Mesenteric fat pad (tissue), 1 donor: ENCODE measurements around the gene ATP10B. TPM values are rescaled to one million over a fixed set of nuclear protein-coding genes. Genes with fewer than 3 reads are reported as not detected.

ENCODE experiments used
- DNase-seq: peaks from one replicate; pipeline ENCODE4 v3.0.0-alpha.2; 2020; ENCODE audit warnings: low spot score
- total RNA-seq: library from RNA; stranded (reverse); fragmentation: NEBNext Ultra II Directional; extraction: Animal tissue kit (Norgen Biotek cat#: 25700); gene quantifications from one replicate; pipeline ENCODE4 v1.2.1, GENCODE V29; 2021
- donor health status: DM: yes; HTN: yes; CAD: no.

The ATP10B gene
- total RNA-seq, 1 donor from 2014 or later, result 0.42 TPM

- no peak for DNase-seq
Measured at GRCh38 chr5:160693831-160694465, 158.1 kb downstream of the ATP10B start.

GRCh38 chr5:160692271-160692670, 159.7 kb downstream of the ATP10B start:
- DNase-seq, result no peak

GRCh38 chr5:160685695-160686094, 166.3 kb downstream of the ATP10B start:
- DNase-seq, result no peak

DNA sequence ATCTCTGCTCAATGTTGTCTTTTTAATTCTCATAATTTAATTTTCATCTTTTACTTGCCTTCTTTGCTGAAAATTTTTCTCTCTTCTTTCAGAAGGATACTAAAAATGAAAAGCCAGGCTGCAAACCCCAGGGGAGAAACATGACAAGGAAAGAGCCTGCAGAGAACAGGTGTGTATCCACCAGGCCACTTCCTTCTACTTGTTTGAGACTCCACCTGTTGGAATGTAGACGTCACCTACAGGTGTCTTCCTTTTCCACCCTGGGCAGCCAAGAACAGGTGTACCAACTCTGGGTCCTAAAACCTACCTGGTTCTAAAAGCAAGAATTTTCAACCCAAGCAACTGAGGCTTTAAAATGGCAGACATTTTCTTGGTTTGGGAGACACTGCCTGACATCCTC, 166.8 kb downstream of the ATP10B start:
- no peak for DNase-seq

- no peak for DNase-seq
Measured at GRCh38 chr5:160679567-160680309, 172.3 kb downstream of the ATP10B start.

DNA sequence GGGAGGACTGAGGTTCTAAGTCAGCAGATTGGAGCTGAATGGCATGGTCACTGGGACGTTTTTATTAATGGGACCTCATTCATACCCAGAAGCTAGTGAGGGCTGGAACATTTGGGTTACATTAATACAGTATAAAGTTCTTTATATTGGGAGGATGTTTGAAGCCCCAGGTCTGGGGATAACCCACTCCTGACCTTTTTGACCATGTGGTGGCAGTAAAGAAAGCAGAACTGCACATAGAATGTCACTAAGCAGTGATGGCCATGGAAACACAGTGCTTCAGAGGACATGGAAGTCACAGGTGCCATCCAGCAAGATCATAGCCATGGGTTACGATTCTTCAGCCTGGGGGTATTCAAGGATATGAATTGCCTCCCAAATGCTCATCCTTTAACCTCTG, 176.0 kb downstream of the ATP10B start:
- DNase-seq, result no peak

GRCh38 chr5:160674901-160675300, 177.1 kb downstream of the ATP10B start:
- DNase-seq, result no peak

DNA sequence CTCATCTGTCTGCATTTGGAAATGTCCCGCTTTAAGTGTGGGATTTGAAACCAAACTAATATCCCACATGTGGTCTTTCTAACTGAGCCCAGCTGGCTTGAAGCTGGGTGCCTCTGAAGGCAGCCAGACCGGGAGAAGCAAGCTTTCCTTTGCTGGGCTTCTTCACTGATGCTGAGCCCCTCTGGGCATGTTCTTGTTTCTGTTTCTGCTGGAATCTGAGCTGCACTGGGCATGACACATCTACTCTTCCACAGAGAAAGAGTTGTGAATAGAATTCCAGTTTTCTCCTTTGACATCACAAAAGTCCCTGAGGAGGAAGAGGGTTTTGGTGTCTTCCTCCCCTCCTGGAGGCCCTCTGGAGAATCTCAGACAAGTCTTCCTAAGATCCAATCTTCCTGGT, 179.5 kb downstream of the ATP10B start:
- no peak for DNase-seq

DNA sequence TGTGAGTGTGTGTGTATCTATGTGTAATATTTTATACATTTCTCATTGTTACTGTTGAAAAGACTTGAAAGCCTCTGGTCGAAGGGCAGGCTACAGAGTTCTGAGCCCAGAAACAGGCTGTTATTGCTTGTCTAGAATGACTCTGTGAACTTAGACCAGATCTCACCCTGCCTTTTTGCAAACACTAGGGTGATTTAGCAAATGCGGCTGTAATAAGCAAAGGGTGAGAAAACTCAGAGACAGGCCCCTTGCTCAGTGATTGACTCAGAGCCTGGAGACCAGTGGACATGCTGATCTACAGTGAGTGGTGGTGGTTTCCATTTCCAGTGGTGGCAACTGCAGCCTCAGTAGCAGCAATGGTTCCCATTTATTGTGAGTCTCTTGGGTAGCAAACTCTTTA, 183.7 kb downstream of the ATP10B start:
- DNase-seq, result no peak

DNA sequence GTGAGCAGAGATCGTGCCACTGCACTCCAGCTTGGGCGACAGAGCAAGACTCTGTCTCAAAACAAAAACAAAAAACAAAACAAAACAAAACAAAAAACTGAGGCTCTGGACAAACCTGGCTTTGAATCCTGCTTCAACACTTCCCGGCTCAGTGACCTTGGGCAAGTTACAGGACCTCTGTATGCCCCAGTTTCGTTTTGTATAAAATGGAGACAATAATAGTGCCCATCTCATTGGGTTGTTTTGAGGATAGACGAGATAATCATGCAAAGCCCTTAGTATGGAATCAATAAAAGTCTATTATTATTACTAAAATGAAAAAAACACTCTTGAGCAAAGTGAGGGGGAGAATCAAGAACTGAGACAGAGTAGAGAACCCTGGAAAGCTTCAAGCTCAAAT, 184.9 kb downstream of the ATP10B start:
- DNase-seq, result no peak

GRCh38 chr5:160665460-160665859, 186.6 kb downstream of the ATP10B start:
- no peak for DNase-seq

DNA sequence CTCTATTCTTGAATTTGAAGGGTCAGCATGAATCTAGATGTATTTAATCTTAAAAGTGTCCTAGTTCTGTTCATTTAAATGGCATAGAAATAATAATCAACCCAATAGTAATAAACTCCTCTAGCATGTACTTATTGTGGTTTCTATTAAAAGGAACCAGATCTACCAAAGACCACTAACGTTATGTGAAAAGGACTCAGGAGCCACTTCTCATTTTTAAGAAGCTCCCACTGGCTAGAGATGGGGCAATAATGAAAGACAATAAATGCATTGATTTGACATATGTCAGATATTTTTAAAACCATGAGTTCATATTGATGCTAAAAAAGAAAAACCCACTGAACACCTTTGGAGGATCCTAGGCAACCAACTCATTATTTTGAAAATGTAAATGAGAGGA, 191.9 kb downstream of the ATP10B start:
- no peak for DNase-seq

- no peak for DNase-seq
Measured at GRCh38 chr5:160657622-160658458, 194.2 kb downstream of the ATP10B start.

DNA sequence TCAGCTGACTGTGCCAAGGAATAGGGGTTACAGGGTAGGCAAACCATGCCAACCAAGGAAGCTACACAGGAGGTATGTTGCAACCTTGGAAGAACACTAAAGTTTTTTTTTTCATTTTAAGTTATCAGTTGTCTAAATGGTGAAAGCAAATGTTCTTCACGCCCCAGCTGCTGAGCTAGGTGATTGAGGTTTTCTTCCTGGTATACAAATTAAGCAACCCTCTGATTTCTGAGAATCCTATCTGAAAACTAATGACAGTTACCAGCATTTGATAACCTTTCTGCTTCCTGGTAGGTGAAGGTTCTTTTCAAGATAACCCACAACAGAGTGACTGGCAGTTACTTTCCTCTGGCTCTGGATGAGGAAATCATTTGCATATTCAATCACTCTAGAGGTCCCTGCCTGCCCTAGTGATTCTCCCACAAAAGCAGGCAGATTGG, 194.9 kb downstream of the ATP10B start:
- DNase-seq, result no peak

DNA sequence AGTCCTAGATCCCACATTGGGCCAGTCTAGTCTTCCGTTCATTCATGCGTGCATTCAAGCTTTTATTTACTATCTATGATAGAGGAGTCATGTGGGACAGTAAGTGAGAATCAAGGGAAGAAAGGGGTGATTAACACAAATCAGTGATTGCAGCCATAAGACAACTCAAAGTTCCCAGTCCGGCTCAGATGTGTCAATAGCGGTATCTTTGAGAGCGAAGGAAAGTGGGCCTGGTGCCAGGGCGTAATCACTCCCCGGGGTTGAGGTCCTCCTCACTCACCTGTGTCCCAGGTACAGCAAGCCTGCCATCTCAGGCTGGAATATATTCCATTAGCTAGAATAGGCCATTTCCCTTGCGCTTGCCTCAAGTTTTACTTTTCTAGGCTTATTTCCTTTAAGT, 196.3 kb downstream of the ATP10B start:
- DNase-seq, result no peak

DNA sequence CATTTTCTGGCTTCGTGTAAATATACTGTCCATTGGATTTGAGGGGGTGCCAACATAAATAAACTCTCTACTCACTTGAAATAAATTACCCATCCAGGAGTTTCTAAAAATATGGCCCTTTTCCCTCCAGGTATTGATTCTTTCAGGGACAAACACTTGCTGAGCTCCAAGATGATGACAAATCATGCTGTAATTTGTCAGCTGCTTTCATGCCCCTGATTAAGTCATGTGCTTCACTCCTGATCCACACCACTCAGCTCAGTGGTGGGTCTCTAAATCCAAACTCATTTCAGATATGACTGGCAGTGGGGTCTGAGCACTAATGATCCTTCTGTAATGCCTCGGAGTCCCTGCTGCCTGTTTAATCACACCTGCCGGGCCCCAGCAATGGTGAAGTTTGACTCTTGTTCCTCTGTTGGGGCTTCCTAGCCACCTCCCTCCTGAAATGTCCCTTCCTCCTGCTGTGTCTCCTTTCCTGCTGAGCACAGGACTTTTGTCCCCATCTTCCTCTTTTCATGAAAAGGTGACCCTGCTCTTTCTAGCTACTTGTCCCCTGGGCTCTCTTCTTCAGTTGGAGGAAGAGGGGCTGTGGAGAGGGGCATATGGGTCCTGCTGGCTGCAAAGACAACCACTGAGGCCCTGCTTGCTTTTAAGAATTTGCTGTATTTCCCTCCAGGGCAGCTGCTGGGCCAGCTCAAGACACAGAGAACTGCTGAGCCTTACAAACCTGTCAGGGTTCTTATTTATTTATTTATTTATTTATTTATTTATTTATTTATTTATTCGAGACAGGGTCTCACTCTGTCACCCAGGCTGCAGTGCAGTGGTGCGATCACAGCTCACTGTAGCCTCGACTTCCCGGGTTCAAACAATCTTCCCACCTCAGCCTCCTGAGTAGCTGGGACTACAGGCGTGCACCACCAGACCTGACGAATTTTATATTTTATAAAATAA, 200.0 kb downstream of the ATP10B start:
- no peak for DNase-seq

DNA sequence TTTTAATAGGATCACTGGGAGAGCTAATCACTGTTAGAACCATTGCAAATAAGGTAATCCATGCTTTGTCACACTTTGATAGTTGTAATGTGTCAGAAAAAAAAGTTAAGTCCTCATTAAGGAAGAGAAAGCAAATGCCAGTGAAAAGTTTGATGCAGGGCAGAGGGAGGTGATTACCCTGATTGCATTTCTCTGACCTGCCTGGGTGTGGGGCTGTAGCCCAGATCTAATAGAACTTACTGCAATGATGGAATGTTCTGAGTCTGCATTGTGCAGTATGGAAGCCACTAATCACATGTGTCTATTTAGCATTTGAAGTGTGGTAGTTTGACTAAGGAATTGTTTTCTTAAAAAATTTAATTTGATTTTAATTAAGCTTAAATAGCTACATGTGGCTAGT, 202.7 kb downstream of the ATP10B start:
- no peak for DNase-seq

GRCh38 chr5:160646033-160646432, 206.0 kb downstream of the ATP10B start:
- DNase-seq, result no peak

DNA sequence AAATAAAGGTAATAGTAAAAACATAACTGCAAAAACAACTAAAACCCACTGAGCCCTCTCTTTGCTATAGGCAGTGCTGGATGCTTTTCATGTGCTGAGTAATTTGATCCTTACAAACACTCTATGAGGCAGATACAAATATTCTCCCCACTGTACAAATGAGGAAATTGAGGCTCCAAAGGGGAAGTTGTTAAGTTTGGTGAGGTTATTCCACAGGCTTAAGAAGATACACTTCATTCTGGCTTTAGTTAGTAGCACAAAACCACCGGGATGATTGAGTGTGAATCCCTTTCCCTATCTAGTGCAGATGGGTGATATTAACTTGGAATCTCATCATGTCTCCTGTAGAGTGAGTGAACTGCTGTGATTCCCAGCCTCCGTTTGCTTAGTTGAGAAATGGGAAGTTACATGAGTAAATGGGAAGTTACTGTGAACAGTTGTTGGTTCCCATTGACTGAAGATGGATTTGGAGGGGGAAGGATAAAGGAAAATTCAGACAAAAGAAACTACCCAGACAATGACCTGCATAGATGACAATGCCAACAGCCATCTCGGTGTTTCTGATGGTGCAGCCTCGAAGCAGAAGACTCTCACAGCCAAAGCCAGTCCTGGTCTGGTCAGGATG, 208.3 kb downstream of the ATP10B start:
- no peak for DNase-seq

DNA sequence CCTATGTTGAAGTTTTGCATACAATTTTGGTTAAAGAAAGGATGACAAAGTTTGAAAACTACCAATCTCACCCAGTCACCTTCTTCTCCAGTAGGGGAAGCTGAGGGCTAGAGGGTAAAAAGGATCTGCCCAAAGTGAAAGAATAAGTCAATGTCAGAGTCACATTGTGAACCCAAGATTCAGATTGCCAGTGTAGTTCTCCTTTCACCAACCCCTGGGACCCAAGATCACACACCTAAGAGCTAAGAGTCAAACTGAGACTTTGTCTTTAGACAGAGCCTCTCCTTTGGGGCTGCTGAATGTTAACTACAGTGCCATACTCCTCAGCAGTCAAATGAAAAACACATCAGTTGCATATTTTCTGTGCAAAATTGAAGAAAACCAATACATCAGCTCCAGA, 210.6 kb downstream of the ATP10B start:
- no peak for DNase-seq

GRCh38 chr5:160640406-160640805, 211.6 kb downstream of the ATP10B start:
- DNase-seq, result no peak
